ENCODE results near the gene MACROD2. TPM values are rescaled to one million over a fixed set of nuclear protein-coding genes. Genes with fewer than 3 reads are reported as not detected.

The MACROD2 gene
- total RNA-seq, 2 donors from 2014 or later, result not detected

DNA sequence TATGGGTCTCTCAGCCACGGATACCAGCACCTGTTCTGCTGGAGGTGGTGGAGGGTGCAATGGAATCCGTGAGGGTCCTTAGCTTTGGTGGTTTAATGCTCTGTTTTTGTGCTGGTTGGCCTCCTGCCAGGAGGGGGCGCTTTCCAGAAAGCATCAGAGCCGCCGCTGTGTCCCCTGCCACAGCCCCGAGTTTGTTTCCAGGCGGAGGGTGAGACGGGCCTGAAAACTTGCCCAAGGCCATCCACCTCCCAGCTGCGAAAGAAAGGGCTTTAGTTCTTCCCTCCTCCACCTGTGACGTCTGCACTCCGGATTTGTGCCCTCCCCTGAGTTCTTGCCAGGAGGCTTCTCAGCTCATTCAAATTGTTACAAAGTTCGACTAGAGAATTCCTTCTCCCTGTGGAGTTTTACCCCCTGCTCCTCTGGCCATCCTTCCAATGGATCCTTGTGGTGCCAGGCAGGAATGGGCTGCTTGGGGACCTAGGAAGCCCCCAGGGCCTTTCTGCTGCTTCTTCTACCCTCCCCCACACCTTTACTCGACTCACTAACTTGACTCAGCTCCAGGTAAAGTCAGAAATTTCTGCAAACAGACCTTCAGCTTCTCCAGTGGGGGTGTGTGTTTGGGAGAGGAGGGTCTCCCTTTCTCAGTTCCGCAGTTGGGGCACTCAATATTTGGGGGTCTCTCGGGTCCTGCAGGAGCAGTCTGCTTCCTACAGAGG, 1704.3 kb downstream of the MACROD2 start:
- H3K36me3 Mint-ChIP-seq (ENCODE audit: low read depth), result no peaks in the 10 kb centered on the region
- no peaks in the 10 kb centered on the region for H3K4me1 Mint-ChIP-seq
- H3K9me3 Mint-ChIP-seq, result peaks cover 6% of the 10 kb centered on the region
- H3K27me3 Mint-ChIP-seq, result no peaks in the 10 kb centered on the region
- no peak overlapping the region for H3K4me3 Mint-ChIP-seq
- H3K27ac Mint-ChIP-seq, result no peak overlapping the region
- no peak for ATAC-seq (replicated peaks)

GRCh38 chr20:15700147-15700765, 1704.9 kb downstream of the MACROD2 start:
- Mint-ChIP-seq H3K27ac (no peak overlapping the region), H3K4me1 (no peaks in the 10 kb centered on the region), H3K4me3 (no peak overlapping the region), H3K27me3 (no peaks in the 10 kb centered on the region), H3K36me3 (ENCODE audit: low read depth) (no peaks in the 10 kb centered on the region), H3K9me3 (peaks cover 6% of the 10 kb centered on the region)
- ATAC-seq (replicated peaks), result no peak

- Mint-ChIP-seq H3K4me1 (no peaks in the 10 kb centered on the region), H3K9me3 (no peaks in the 10 kb centered on the region), H3K36me3 (ENCODE audit: low read depth) (no peaks in the 10 kb centered on the region), H3K4me3 (no peak overlapping the region), H3K27ac (no peak overlapping the region), H3K27me3 (no peaks in the 10 kb centered on the region)
- no peak for ATAC-seq (replicated peaks)
Measured at GRCh38 chr20:15702161-15702560, 1706.8 kb downstream of the MACROD2 start.

GRCh38 chr20:15703171-15703911, 1708.0 kb downstream of the MACROD2 start:
- no peak for ATAC-seq (replicated peaks)
- Mint-ChIP-seq H3K27ac (no peak overlapping the region), H3K9me3 (peaks cover 3% of the 10 kb centered on the region), H3K36me3 (ENCODE audit: low read depth) (no peaks in the 10 kb centered on the region), H3K27me3 (no peaks in the 10 kb centered on the region), H3K4me1 (no peaks in the 10 kb centered on the region), H3K4me3 (no peak overlapping the region)

- H3K27ac Mint-ChIP-seq, result no peak overlapping the region
- H3K36me3 Mint-ChIP-seq (ENCODE audit: low read depth), result no peaks in the 10 kb centered on the region
- H3K4me3 Mint-ChIP-seq, result no peak overlapping the region
- H3K9me3 Mint-ChIP-seq, result peaks cover 4% of the 10 kb centered on the region
- H3K4me1 Mint-ChIP-seq, result no peaks in the 10 kb centered on the region
- no peaks in the 10 kb centered on the region for H3K27me3 Mint-ChIP-seq
- no peak for ATAC-seq (replicated peaks)
Measured at GRCh38 chr20:15705975-15706374, 1710.7 kb downstream of the MACROD2 start.

DNA sequence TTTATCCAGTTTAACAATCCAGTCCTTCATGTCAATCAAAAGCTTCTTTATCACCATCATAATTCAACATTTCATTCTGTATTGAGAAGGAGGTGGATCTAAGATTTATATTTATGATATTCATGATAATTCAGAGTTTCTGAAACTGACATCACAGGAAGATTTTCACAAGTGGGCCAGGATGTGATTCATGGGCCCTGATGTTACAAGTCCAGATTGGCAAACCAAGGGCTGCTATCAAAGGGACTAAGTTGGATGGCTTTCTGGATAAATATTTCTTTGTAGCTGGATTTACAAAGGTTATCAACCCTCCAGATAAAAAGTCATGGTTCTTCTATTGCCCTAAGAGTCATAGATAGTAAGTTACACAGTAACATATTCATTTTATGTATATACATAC, 1711.4 kb downstream of the MACROD2 start:
- no peak for ATAC-seq (replicated peaks)
- Mint-ChIP-seq H3K27me3 (no peaks in the 10 kb centered on the region), H3K36me3 (ENCODE audit: low read depth) (no peaks in the 10 kb centered on the region), H3K9me3 (peaks cover 4% of the 10 kb centered on the region), H3K4me3 (no peak overlapping the region), H3K27ac (no peak overlapping the region), H3K4me1 (no peaks in the 10 kb centered on the region)

DNA sequence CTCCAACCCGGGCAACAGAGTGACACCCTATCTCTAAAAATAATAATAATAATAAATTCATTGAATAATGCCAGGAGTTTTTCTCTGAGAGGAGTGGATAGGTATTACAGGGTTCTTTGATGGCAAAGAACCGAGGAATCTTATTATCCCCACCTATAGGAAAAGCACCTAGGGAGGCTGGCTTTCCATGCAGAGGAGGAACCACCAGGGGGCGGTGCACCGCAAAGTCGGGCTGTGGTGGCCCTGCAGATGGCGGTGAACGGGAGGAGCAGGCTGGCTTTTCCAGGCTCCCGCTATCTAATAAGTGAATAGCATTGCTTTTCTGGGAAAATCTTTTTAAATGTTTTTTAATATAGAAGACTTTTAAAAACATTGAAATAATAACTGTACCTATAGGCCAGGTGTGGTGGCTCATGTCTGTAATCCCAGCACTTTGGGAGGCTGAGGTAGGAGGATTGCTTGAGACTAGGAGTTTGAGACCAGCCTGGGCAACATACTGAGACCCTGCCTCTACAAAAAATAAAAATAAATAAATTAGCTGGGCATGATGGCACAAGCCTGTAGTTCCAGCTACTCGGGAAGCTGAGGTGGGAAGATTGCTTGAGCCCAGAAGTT, 1713.8 kb downstream of the MACROD2 start:
- no peak overlapping the region for H3K27ac Mint-ChIP-seq
- no peak overlapping the region for H3K4me3 Mint-ChIP-seq
- peaks cover 10% of the 10 kb centered on the region for H3K9me3 Mint-ChIP-seq
- ATAC-seq (replicated peaks), result no peak
- H3K27me3 Mint-ChIP-seq, result no peaks in the 10 kb centered on the region
- no peaks in the 10 kb centered on the region for H3K4me1 Mint-ChIP-seq
- H3K36me3 Mint-ChIP-seq (ENCODE audit: low read depth), result no peaks in the 10 kb centered on the region

DNA sequence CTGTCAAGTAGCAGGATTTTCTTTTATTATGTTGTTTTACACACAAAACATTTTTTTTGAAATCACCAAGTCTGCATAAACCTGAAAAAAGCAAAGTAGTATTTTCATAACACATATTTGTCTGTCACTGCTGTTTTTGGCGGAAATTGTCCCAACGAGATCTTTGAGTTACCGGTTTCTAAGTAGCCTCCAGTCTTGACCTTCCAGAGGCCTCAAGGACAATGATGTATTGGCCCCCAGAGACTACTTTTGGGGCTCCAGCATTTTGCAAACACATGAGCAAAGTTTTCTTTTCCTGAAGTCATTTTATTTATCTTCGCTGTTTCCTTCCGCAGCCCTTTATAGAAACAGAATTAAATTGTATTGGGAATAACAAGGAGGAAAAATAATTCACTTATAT, 1715.3 kb downstream of the MACROD2 start:
- Mint-ChIP-seq H3K4me3 (no peak overlapping the region), H3K27me3 (no peaks in the 10 kb centered on the region), H3K4me1 (no peaks in the 10 kb centered on the region), H3K27ac (no peak overlapping the region), H3K9me3 (peaks cover 10% of the 10 kb centered on the region), H3K36me3 (ENCODE audit: low read depth) (no peaks in the 10 kb centered on the region)
- ATAC-seq (replicated peaks), result no peak

DNA sequence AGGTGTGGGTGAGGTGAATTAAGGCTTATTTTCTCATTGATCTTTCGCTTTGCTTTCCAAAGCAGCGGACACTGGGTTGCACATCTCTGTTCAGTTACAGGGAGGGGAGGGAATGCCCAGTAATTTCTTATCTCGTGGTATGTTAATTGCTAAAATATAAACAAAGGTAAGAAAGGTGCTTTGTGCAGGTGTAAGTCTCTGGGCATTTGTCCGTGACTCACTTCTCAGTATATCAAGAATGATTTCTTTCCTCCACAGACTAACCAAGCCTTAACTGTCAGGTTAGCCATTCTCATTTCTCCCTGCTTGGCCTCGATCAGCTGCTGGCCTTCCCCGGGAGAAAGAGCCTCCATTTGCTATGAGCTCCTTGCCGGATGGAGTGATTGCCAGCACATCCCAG, 1715.9 kb downstream of the MACROD2 start:
- Mint-ChIP-seq H3K27ac (no peak overlapping the region), H3K27me3 (no peaks in the 10 kb centered on the region), H3K4me3 (no peak overlapping the region), H3K9me3 (peaks cover 10% of the 10 kb centered on the region), H3K4me1 (no peaks in the 10 kb centered on the region), H3K36me3 (ENCODE audit: low read depth) (no peaks in the 10 kb centered on the region)
- ATAC-seq (replicated peaks), result no peak

DNA sequence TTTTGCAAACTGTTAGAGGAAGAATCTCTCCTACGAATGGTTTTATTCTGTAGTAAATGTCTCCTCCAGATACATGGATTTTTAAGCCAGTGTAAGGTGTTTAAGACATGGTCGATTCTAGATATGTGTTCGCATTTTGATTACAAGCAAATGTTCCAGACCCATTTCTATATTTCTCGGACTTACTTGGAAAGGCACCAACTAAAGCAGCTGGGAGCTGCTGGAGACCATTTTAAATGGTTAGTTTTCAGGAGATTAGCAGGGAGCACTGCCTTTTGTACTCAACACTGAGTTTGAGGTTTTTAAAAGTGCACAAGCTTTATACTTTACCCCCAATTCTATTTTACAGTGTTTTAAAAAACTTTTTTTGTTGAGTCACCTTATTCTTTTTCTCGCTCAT, 1720.9 kb downstream of the MACROD2 start:
- H3K27ac Mint-ChIP-seq, result no peak overlapping the region
- no peaks in the 10 kb centered on the region for H3K4me1 Mint-ChIP-seq
- ATAC-seq (replicated peaks), result no peak
- H3K4me3 Mint-ChIP-seq, result no peak overlapping the region
- H3K9me3 Mint-ChIP-seq, result peaks cover 9% of the 10 kb centered on the region
- no peaks in the 10 kb centered on the region for H3K36me3 Mint-ChIP-seq (ENCODE audit: low read depth)
- H3K27me3 Mint-ChIP-seq, result no peaks in the 10 kb centered on the region

DNA sequence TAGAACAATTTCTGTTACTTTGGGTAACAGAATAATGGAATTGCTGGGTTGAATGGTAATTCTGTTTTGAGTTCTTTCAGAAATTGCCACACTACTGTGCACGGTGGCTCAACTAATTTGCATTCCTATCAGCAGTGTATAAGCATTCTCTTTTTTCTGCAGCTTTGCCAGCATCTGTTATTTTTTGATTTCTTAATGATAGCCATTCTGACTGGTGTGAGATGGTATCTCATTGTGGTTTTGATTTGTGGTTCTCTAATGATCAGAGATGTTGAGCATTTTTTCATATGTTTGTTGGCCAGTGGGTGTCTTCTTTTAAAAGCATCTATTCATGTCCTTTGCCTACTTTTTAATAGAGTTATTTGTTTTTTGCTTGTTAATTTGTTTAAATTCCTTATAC, 1731.1 kb downstream of the MACROD2 start:
- no peak for ATAC-seq (replicated peaks)
- Mint-ChIP-seq H3K4me3 (no peak overlapping the region), H3K9me3 (peaks cover 10% of the 10 kb centered on the region), H3K27ac (no peak overlapping the region), H3K27me3 (no peaks in the 10 kb centered on the region), H3K4me1 (no peaks in the 10 kb centered on the region), H3K36me3 (ENCODE audit: low read depth) (no peaks in the 10 kb centered on the region)

DNA sequence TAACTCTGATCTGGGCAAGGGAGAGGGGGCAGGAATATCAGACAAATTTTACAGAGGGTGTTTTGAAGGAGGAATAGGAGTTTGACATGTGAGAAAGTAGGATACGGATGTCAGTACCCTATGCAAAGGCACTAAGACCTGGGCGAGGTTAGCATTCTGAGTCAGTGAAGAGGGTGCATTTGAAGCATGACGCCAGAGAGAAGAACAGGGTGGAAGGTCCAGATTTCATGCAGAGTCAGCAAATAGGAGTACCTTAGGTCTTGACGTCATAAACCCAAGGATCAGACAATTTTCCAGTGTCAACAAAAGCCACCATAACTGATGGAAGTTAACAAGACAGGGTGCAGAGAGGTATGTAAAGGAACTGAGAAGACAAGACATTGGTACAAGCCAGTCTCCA, 1738.7 kb downstream of the MACROD2 start:
- H3K4me3 Mint-ChIP-seq, result no peak overlapping the region
- H3K27ac Mint-ChIP-seq, result no peak overlapping the region
- H3K9me3 Mint-ChIP-seq, result peaks cover 8% of the 10 kb centered on the region
- H3K36me3 Mint-ChIP-seq (ENCODE audit: low read depth), result no peaks in the 10 kb centered on the region
- no peaks in the 10 kb centered on the region for H3K27me3 Mint-ChIP-seq
- no peak for ATAC-seq (replicated peaks)
- no peaks in the 10 kb centered on the region for H3K4me1 Mint-ChIP-seq

- H3K4me1 Mint-ChIP-seq, result no peaks in the 10 kb centered on the region
- peaks cover 4% of the 10 kb centered on the region for H3K9me3 Mint-ChIP-seq
- no peak overlapping the region for H3K4me3 Mint-ChIP-seq
- no peaks in the 10 kb centered on the region for H3K36me3 Mint-ChIP-seq (ENCODE audit: low read depth)
- H3K27ac Mint-ChIP-seq, result no peak overlapping the region
- no peaks in the 10 kb centered on the region for H3K27me3 Mint-ChIP-seq
- no peak for ATAC-seq (replicated peaks)
Measured at GRCh38 chr20:15739035-15739434, 1743.7 kb downstream of the MACROD2 start.

GRCh38 chr20:15740046-15740775, 1744.9 kb downstream of the MACROD2 start:
- H3K9me3 Mint-ChIP-seq, result peaks cover 4% of the 10 kb centered on the region
- H3K4me1 Mint-ChIP-seq, result no peaks in the 10 kb centered on the region
- H3K4me3 Mint-ChIP-seq, result no peak overlapping the region
- H3K36me3 Mint-ChIP-seq (ENCODE audit: low read depth), result no peaks in the 10 kb centered on the region
- no peak overlapping the region for H3K27ac Mint-ChIP-seq
- no peaks in the 10 kb centered on the region for H3K27me3 Mint-ChIP-seq
- ATAC-seq (replicated peaks), result no peak
